ENCODE data around the gene CLEC1B. TPM values are rescaled to one million over a fixed set of nuclear protein-coding genes. Genes with fewer than 3 reads are reported as not detected.

The CLEC1B gene
- total and polyA plus RNA-seq, 12 donors, result 0.04 TPM; not detected in 11

DNA sequence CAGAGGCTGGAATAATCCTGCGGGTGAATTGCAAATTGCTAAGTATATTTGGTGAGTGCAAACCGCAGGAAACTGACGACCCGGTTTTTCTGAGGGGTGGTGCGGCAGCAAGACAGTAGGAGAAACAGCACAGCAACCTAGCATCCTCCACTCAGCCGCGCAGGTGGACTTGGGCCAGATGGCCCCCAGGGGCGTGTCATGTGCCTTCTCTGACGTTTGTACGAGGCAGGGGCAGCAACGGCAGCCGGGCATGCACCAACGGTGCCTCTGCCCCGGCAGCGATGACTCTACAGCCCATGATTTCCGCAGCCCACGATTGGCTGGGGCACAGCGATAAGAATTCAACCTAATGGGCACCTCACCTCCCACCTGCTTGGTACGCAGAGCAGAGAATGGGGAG lies 55.7 kb downstream of the CLEC1B start:
- Histone ChIP-seq H3K36me3 (no peaks in the 10 kb centered on the region), H3K27ac (peak overlapping the region in 1 of 10 donors; percentile 11), H3K27me3 (peaks cover 0 to 36% (median 0%) of the 10 kb centered on the region in 7 donors), H3K9me3 (peaks cover 0 to 3% (median 0%) of the 10 kb centered on the region in 11 donors), H3K4me3 (peak overlapping the region in 1 of 10 donors; percentile 15), H3K4me1 (peaks cover 0 to 14% (median 0%) of the 10 kb centered on the region in 9 donors)
- intact Hi-C loops (cut with DNase I), result no loop called here
- TF ChIP-seq, protein P1, sequence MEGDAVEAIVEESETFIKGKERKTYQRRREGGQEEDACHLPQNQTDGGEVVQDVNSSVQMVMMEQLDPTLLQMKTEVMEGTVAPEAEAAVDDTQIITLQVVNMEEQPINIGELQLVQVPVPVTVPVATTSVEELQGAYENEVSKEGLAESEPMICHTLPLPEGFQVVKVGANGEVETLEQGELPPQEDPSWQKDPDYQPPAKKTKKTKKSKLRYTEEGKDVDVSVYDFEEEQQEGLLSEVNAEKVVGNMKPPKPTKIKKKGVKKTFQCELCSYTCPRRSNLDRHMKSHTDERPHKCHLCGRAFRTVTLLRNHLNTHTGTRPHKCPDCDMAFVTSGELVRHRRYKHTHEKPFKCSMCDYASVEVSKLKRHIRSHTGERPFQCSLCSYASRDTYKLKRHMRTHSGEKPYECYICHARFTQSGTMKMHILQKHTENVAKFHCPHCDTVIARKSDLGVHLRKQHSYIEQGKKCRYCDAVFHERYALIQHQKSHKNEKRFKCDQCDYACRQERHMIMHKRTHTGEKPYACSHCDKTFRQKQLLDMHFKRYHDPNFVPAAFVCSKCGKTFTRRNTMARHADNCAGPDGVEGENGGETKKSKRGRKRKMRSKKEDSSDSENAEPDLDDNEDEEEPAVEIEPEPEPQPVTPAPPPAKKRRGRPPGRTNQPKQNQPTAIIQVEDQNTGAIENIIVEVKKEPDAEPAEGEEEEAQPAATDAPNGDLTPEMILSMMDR (IDR thresholded peaks at IDR 0.05), result no peak
- no peak for ATAC-seq
- DNase-seq, result no peak
- 47 to 49% methylated on average over 19 of the region's 19 CpGs for WGBS, 2 donors

Other genes with a start within 250 kb of the CLEC1B start
- gene CD69, start 238.2 kb downstream of the CLEC1B start, total RNA-seq, result 1 to 10 TPM in 3 of 10 donors, under 1 TPM in 5, not detected in 2; 0.17 to 6.2 (median 0.50) TPM
- gene CD69, start 238.2 kb downstream of the CLEC1B start, polyA plus RNA-seq, result under 1 TPM; 0.22 to 0.55 TPM
- gene KLRF1, start 171.6 kb downstream of the CLEC1B start, total RNA-seq, result 1 to 10 TPM in 1 of 10 donors, under 1 TPM in 3, not detected in 6; 0.19 to 1.8 (median 0.40) TPM
- 1 to 10 TPM in 1 of 2 donors, under 1 TPM in 1; 0.19 to 2.3 TPM for gene KLRF1, start 171.6 kb downstream of the CLEC1B start, polyA plus RNA-seq
- 10 to 100 TPM in 1 of 10 donors, 1 to 10 TPM in 9; 2.6 to 13.9 (median 3.8) TPM for gene CLEC2B, start 129.8 kb downstream of the CLEC1B start, total RNA-seq
- gene CLEC2B, start 129.8 kb downstream of the CLEC1B start, polyA plus RNA-seq, result 10 to 100 TPM in 1 of 2 donors, 1 to 10 TPM in 1; 4.6 to 10.3 TPM
- gene KLRF2, start 117.6 kb downstream of the CLEC1B start, total RNA-seq, result not detected
- not detected for gene KLRF2, start 117.6 kb downstream of the CLEC1B start, polyA plus RNA-seq
- gene CLEC2A, start 66.8 kb downstream of the CLEC1B start, total RNA-seq, result not detected
- gene CLEC2A, start 66.8 kb downstream of the CLEC1B start, polyA plus RNA-seq, result not detected
- gene CLEC12A, start 27.7 kb downstream of the CLEC1B start, total RNA-seq, result 1 to 10 TPM in 4 of 10 donors, under 1 TPM in 5, not detected in 1; 0.20 to 8.9 (median 0.85) TPM
- gene CLEC12A, start 27.7 kb downstream of the CLEC1B start, polyA plus RNA-seq, result under 1 TPM; 0.66 to 0.94 TPM
- under 1 TPM in 1 of 10 donors, not detected in 9; 0.81 TPM for gene CLEC12B, start 11.5 kb upstream of the CLEC1B start, total RNA-seq
- gene CLEC12B, start 11.5 kb upstream of the CLEC1B start, polyA plus RNA-seq, result not detected
- under 1 TPM in 3 of 10 donors, not detected in 7; 0.15 to 0.37 (median 0.22) TPM for gene CLEC9A, start 31.6 kb upstream of the CLEC1B start, total RNA-seq
- gene CLEC9A, start 31.6 kb upstream of the CLEC1B start, polyA plus RNA-seq, result under 1 TPM in 1 of 2 donors, not detected in 1; 0.04 TPM
- gene CLEC1A, start 99.9 kb upstream of the CLEC1B start, total RNA-seq, result 1 to 10 TPM; 1.2 to 6.6 (median 2.7) TPM
- gene CLEC1A, start 99.9 kb upstream of the CLEC1B start, polyA plus RNA-seq, result 1 to 10 TPM; 4.3 to 4.8 TPM
- 10 to 100 TPM in 1 of 10 donors, 1 to 10 TPM in 7, under 1 TPM in 2; 0.94 to 15.2 (median 1.8) TPM for gene CLEC7A, start 131.1 kb upstream of the CLEC1B start, total RNA-seq
- 1 to 10 TPM; 1.0 to 1.9 TPM for gene CLEC7A, start 131.1 kb upstream of the CLEC1B start, polyA plus RNA-seq
- 1 to 10 TPM in 2 of 10 donors, under 1 TPM in 7, not detected in 1; 0.26 to 2.2 (median 0.49) TPM for gene OLR1, start 173.0 kb upstream of the CLEC1B start, total RNA-seq
- under 1 TPM in 1 of 2 donors, not detected in 1; 0.07 TPM for gene OLR1, start 173.0 kb upstream of the CLEC1B start, polyA plus RNA-seq
- gene TMEM52B, start 179.9 kb upstream of the CLEC1B start, total RNA-seq, result not detected
- gene TMEM52B, start 179.9 kb upstream of the CLEC1B start, polyA plus RNA-seq, result under 1 TPM in 1 of 2 donors, not detected in 1; 0.03 TPM
- gene GABARAPL1, start 213.8 kb upstream of the CLEC1B start, total RNA-seq, result 100 to 1,000 TPM; 285 to 512 (median 413) TPM
- 100 to 1,000 TPM; 111 to 177 TPM for gene GABARAPL1, start 213.8 kb upstream of the CLEC1B start, polyA plus RNA-seq

All from heart right ventricle (tissue), 16 donors.